ENCODE measurements around the gene MAPT.

MAPT gene

DNA sequence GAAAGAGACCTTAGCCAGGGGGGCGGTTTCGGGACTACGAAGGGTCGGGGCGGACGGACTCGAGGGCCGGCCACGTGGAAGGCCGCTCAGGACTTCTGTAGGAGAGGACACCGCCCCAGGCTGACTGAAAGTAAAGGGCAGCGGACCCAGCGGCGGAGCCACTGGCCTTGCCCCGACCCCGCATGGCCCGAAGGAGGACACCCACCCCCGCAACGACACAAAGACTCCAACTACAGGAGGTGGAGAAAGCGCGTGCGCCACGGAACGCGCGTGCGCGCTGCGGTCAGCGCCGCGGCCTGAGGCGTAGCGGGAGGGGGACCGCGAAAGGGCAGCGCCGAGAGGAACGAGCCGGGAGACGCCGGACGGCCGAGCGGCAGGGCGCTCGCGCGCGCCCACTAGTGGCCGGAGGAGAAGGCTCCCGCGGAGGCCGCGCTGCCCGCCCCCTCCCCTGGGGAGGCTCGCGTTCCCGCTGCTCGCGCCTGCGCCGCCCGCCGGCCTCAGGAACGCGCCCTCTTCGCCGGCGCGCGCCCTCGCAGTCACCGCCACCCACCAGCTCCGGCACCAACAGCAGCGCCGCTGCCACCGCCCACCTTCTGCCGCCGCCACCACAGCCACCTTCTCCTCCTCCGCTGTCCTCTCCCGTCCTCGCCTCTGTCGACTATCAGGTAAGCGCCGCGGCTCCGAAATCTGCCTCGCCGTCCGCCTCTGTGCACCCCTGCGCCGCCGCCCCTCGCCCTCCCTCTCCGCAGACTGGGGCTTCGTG is at the start of gene MAPT:
Gene MAPT, plus strand, starts transcription at position 533 of the 763 bp plus-strand sequence. CDS start 67,784 bp downstream, outside the sequence.
- peak; percentile 94 for DNase-seq (ENCODE audit: low spot score)

DNA sequence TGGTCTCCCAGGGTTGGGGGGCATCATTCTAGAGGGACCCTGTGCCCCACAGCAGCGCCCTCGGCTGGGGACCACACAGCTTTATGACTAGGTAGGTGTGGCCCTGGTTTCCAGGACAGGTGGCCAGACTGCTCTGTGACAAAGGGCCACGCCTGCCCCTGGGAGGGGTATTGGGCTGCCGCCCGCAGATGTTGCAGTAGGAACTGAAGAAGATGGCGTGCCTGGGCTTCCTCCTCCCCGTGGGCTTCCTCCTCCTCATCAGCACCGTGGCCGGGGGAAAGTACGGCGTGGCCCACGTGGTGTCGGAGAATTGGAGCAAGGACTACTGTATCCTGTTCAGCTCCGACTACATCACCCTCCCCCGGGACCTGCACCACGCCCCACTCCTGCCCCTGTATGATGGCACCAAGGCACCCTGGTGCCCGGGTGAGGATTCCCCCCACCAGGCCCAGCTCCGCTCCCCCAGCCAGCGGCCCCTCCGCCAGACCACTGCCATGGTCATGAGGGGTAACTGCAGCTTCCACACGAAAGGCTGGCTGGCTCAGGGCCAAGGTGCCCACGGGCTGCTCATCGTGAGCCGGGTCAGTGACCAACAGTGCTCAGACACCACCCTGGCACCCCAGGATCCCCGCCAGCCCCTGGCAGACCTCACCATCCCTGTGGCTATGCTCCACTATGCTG is 49.5 kb upstream of the MAPT start, which contains the start of gene SPPL2C:
Gene SPPL2C, plus strand, starts transcription at position 187 of the 681 bp plus-strand sequence. Its CDS starts 26 bp downstream, at position 213.
- no peak for DNase-seq (ENCODE audit: low spot score)

DNA sequence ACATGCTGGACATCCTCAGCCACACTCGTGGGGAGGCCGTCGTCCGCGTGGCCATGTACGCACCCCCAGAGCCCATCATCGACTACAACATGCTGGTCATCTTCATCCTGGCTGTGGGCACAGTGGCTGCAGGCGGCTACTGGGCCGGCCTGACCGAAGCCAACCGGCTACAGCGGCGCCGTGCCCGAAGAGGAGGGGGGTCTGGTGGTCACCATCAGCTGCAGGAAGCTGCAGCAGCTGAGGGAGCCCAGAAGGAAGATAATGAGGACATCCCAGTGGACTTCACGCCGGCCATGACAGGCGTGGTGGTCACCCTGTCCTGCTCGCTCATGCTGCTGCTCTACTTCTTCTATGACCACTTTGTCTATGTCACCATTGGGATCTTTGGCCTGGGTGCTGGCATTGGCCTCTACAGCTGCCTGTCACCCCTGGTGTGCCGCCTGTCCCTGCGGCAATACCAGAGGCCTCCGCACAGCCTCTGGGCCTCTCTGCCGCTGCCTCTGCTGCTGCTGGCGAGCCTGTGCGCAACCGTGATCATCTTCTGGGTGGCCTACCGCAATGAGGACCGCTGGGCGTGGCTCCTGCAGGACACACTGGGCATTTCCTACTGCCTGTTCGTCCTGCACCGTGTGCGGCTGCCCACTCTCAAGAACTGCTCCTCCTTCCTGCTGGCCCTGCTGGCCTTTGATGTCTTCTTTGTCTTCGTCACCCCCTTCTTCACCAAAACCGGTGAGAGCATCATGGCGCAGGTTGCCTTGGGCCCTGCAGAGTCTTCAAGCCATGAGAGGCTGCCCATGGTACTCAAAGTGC is 48.8 kb upstream of the MAPT start:
- no peak for DNase-seq (ENCODE audit: low spot score)

DNA sequence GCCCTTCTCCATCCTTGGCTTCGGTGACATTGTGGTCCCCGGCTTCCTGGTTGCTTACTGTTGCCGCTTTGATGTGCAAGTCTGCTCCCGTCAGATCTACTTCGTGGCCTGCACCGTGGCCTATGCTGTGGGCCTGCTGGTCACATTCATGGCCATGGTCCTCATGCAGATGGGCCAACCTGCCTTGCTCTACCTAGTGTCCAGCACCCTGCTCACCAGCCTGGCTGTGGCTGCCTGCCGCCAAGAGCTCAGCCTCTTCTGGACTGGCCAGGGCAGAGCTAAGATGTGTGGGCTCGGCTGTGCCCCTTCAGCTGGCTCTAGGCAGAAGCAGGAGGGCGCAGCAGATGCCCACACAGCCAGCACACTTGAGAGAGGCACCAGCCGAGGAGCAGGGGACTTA is 48.1 kb upstream of the MAPT start:
- DNase-seq (ENCODE audit: low spot score), result no peak

DNA sequence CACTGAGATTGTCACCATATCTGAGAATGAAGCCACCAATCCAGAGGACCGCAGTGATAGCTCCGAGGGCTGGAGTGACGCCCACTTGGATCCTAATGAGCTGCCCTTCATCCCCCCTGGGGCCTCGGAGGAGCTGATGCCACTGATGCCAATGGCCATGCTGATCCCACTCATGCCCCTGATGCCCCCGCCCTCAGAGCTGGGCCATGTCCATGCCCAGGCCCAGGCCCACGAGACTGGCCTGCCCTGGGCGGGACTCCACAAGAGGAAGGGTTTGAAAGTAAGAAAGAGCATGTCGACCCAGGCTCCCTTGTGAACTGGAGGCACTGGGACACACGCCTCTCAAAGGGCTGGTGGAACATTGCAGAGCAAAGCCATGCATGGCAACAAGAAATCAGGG is 47.7 kb upstream of the MAPT start:
- no peak for DNase-seq (ENCODE audit: low spot score)

DNA sequence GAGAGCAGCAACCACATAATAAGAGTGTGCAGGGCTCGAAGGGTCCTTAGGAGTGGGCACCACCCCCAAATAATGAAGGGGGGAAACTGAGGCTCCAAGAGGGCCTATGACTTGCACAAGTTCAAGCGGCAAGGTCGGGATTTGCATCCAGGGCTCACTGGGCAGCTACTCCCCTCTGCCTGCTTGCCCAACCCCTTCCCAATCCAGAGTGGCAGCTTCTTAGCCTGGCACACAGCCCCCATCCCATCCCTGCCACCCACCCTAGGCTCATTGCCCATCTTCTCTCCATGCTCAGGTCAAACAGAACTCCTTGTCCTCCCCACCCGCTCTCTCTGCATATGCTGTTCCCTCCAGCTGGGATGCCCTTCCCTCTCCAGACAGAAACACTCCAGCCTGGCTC is 47.3 kb upstream of the MAPT start:
- DNase-seq (ENCODE audit: low spot score), result no peak

DNA sequence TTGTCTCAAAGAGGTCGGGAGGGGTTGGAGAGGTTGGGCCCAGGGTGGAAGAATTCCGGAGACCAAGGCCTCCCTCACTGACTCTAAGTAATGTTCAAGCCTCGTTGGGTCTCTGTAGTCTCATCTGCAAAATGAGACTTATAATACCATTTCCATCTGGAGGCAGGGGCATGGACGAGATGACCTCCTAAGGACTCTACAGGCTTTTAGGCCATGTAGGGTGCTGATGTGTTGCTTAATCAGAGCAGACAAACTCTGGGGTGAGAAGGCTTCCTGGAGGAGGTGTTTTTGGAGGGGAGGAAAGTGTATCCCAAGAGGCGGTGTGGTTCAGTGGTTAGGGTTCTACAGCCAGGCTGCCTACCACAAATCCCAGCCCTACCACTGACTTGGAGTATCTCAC is 46.6 kb upstream of the MAPT start:
- DNase-seq (ENCODE audit: low spot score), result no peak

DNA sequence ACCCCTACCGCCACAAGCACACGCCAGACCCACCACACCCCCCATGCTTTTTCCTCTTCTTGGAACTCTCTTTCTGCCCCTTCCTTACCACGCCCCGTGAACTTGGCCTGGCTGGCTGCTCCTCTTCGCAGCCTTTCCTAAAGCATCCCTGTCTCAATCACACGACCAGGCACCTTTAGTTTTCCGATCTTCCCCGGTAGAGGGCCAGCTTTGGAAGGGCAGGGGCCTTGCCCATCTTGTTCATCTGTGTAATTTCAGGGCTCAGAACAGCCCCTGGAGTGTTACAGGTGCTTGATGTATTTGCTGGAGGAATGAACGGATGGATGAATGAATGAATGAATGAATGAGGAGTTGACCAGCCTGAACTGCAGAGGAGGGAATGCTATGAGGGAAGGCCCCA is 45.9 kb upstream of the MAPT start:
- DNase-seq (ENCODE audit: low spot score), result no peak

DNA sequence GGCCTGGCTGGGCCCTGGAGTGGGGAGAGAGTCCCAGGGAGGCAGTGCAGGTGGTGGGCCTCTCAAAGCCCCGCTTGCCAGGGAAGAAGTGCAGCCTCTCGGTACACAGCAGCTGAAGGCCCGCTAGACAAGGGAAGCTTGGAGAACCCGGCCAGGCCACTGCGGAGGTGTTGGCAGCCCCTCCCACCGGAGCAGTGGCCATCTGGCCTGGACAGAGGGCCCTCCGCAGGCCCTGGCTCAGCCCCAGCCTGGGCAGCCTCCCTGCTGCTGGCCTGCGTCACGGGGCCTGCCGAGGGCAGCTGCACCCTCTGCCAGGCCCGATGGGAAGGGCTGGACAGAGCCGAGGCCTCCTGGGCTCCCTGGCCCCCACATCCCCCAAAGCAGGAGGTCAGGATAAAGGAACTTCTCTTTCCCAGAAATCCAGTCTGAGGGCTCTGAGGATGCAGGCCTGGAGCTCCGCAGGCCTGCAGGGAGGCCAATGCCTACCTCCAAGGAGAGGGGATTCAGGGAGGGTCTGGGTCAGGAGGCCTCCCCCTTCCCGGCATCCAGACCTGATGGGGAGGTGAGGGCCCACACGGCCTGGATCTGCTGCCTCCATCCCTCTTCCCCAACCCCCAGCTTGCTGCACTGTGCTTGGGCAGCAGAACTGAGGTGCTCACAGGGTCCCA is 45.4 kb upstream of the MAPT start:
- no peak for DNase-seq (ENCODE audit: low spot score)

DNA sequence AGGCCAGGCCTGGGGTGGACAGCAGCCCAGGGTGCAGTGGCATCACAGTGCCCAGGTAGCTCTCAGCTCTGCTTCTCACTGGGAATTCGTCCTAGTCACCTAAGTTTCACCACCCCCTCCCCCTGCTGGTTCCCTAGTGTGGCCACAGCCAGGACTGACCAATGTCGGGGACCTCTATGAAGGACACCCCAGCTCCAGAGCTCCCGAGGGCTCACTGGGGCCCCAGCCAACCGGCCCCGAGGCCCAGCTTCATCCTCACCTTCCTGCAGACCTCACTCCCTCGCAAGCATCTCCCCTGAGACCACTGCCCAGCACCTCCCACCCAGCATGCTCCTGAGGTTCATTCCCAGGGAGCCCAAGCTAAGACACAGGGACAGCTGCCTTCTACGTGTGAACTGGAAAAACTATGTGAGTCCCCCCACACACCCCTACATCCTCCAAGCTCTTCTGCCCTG is 44.8 kb upstream of the MAPT start:
- no peak for DNase-seq (ENCODE audit: low spot score)

DNA sequence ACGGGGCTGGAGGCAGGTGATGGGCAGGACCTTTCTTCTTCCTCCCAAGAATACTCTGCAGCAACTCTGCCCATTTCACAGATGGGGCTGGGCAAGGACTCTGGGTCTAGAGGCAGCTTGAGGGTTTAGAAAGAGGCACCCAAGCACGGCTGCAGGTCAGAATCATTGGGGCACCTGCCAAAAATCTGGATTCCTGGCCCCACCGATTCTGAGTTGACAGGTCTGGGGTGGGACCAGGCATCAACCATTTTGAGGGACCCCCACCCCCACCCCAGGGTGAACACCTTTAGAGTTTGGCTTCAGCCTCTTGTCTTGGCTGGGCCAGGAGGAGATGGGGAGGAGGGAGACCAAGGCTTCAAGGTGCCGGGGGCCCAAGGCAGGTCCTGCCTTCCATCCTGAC is 44.3 kb upstream of the MAPT start:
- no peak for DNase-seq (ENCODE audit: low spot score)

DNA sequence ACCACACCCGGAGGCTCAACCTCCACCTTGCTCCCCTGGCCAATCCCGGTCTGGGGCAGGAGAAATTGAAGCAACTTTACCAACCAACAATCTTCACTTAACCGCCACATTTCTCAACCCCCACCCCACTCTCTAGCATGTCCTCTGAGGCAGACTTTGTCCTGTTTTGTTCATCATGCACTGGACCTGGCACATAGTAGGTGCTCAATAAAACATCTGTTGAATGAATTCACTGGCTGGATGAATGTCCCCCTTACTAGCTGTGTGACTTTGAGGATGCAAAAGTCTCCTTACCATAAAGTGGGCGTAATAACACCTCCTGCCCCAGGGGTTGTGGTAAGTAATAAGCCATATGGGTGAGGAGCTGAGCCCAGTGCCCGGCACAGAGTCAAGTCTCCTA is 43.9 kb upstream of the MAPT start:
- DNase-seq (ENCODE audit: low spot score), result no peak

DNA sequence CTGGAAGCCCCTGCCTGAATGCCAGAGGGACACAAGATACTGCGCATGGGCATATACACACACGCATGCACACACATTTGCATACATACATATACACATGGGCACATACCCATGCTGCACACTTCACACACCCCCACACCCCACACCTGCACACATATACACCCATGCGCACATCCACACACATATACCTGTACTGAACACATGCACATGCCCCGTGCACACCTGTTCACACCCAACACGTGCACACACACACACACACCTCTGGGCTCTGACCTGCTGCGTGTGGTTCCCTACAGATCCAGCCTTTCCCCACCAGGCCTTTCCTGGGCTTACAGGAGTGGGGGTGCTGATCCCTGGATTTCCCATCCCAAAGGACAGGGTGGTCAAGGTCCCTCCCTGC is 43.3 kb upstream of the MAPT start:
- no peak for DNase-seq (ENCODE audit: low spot score)

DNA sequence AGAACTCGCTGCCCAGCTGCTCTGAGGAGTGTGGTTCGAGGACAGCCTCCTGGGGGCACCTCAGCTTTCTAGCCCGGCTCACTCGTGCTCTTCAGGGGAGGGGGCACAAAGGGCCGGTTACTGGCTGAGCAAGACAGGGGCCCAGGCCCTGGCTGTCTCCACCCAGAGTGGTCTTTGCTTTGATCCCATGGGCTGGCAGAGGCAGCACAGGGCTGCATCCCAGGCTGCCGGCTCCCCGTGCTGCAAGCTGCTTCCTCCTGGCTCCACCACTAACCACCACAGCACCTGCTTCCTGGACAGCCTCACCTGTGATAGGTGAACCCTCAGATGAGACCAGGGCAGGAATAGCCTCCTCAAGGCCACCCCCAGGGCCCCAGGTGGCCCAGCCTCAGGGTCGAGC is 42.9 kb upstream of the MAPT start:
- DNase-seq (ENCODE audit: low spot score), result no peak

DNA sequence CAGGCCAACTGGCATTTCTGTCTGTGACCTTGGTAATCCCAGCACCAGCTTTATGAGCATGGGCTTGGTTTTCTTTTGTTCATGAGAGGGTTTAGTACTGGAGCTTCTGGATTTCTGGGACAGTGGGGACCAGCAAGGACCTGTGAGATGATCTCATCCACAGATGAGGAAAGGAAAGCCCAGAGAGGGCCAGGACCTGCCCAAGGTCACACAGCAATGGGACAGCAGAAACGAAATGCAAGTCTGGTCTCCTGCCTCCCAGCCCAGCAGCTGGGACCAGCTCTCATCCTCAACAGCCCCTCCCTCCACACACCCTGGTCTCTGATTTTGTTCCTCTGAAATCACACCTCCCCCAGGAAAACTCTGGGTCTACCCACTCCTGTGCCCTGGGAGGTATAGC is 42.5 kb upstream of the MAPT start:
- DNase-seq (ENCODE audit: low spot score), result no peak

DNA sequence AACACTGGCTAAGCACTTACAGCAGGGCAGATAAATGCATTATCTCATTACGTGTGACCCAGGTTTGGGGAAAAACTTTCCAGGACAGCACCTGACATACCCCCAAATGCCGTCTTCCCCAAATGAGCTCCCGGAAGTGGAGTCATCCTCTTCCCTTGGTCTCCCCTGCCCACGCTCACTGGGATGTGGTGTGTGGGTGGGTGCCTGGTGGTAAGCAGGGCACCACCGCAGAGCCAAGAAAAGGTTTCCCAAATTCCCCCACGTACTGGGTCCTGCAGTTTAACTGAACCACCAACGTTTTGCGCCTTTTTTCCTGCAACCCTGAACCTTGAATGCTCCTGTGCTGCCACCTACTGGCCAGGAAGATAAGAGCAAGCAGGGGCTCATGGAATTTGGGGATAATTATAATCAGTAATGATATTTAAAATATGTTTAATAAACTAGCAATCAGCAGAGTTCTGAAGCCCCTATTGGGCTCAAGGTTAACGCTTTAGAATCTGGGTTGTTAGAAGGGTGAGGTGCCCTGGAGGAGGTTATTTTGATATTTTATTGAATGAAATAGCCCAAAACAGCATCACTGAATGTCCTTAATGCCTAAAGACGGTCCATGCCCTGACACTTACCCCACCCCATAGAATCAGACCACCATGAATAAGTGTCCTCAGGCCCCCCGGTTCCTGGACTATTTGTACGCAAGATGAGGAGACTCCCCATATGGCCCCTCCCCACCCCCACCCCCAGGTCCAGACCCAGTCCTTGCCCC is 41.6 kb upstream of the MAPT start:
- peak; percentile 50 for DNase-seq (ENCODE audit: low spot score)

DNA sequence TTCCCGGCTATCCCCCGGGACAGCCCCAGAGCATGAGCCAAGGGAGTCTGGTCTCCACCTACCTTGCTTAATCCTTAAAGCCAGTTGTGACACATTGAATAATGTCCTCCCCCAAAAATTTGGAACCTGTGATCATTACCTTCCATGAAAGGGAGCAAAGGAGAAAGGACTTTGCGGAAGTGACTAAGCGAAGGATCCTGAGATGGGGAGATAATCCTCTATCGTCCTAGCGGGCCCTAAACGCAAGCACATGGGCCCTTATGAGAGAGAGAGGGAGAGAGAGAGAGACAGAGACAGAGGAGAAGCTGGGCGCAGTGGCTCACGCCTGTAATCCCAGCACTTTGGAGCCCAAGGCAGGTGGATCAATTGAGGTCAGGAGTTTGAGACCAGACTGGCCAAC is 40.1 kb upstream of the MAPT start:
- no peak for DNase-seq (ENCODE audit: low spot score)

DNA sequence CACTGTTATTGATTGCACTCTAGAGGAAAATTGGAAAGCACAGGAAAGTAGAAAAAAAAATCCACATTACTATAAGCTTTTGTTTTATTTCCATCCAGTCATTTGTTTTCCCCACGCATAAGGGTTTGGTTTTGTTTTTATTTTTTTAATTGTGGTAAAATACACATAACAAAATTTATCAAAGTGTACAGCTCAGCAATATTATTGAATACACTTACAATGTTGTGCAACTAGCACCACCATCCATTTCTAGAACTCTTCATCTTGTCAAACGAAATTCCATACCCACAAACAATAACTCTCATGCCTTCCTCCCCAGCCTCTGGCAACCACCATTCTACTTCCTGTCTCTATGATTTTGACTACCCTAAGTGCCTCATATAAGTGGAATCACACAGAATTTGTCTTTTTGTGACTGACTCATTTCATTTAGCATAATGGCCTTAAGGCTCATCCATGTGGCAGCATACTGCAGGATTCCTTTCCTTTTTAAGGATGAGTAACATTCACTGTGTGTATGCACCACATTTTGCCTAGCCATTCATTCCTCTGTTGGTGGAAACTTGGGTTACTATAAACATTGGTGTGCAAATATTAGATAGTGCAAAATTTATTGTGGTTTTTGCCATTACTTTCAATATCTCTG is 38.5 kb upstream of the MAPT start:
- no peak for DNase-seq (ENCODE audit: low spot score)

DNA sequence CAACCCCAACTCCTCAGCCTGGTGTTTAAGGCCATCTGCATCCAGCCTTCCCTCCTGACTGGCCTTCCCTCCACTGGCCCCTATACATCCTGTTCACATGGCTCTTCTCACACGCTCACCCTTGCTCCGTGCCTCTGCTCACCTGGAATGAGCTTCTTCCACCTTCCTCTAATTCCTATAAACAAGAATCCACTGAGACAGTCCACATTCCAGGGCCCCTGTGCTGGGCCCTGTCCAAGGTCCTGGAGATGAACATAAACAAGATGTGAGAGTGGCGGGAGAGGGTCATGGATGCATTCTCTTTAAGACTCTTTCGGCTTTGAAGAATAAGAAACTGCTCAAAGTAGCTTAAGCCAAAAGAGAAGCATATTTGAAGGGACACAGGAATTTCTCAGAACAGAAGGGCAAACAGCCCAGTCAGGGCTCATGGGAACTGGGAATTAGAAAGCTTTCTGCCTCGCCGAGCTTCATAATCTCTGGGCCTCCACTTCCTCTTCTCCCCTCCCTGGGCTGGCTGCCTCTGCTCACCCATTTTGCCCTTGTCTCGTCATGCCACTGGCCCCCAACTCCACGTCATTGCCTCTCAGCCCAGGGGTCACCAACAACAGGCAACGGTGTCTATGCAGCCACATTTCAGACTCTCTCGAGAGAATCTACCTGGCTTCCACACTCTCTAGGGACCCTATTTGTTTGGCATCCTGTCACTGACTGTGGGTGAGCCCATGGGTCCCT is 36.2 kb upstream of the MAPT start:
- no peak for DNase-seq (ENCODE audit: low spot score)

DNA sequence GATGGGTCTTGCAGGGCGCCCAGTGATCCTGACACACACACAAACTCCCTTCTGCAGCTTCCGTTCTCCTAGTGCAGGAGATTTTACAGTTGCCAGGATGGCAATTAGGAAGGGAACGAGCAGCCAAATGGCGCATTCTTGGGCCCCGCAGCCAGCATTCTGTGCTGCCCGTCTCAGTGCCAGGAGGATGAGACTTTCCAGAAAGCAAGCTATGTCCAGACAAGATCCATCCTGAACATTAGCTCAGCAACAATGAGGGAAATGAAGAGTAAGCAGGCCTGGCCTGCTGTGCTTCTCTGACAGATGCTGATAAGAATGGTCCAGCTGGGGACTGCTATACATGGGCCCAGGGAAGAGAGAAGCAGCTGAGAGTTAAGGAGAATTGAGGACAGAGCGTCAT is 33.2 kb upstream of the MAPT start:
- no peak for DNase-seq (ENCODE audit: low spot score)
